HG03139 (cell line): ENCODE measurements around the gene REV3L.
A peak's percentile ranks its signal among the peaks of the same experiment; 100 is the strongest.

ENCODE experiments used
- ATAC-seq: cut with Tn5 transposase; IDR thresholded peaks from one replicate; pipeline ENCODE4 v1.9.1; 2021; ENCODE audit not compliant: unreplicated experiment

Gene REV3L

GRCh38 chr6:111427341-111428116 is 55.5 kb downstream of the REV3L start:
- no peak for ATAC-seq

- ATAC-seq: no peak
Observed at GRCh38 chr6:111423960-111424846, 58.8 kb downstream of the REV3L start.

GRCh38 chr6:111423055-111423633 is 59.9 kb downstream of the REV3L start:
- no peak for ATAC-seq

- no peak for ATAC-seq
Observed at GRCh38 chr6:111418971-111419693, 63.9 kb downstream of the REV3L start.

GRCh38 chr6:111417946-111418345 is 65.1 kb downstream of the REV3L start:
- ATAC-seq: no peak

- no peak for ATAC-seq
Observed at GRCh38 chr6:111417181-111417585, 65.8 kb downstream of the REV3L start.

- no peak for ATAC-seq
Observed at GRCh38 chr6:111416529-111416928, 66.5 kb downstream of the REV3L start.

GRCh38 chr6:111414373-111414772 is 68.6 kb downstream of the REV3L start:
- no peak for ATAC-seq

GRCh38 chr6:111411978-111412566 is 70.9 kb downstream of the REV3L start:
- peak; percentile 68 for ATAC-seq

- ATAC-seq: no peak
Observed at GRCh38 chr6:111411046-111411445, 72.0 kb downstream of the REV3L start.

- no peak for ATAC-seq
Observed at GRCh38 chr6:111410371-111410770, 72.6 kb downstream of the REV3L start.

GRCh38 chr6:111409430-111409829 is 73.6 kb downstream of the REV3L start:
- no peak for ATAC-seq

- no peak for ATAC-seq
Observed at GRCh38 chr6:111407686-111408085, 75.3 kb downstream of the REV3L start.

- peak; percentile 99 for ATAC-seq
Observed at GRCh38 chr6:111406200-111406721, 76.8 kb downstream of the REV3L start.

- no peak for ATAC-seq
Observed at GRCh38 chr6:111403388-111403787, 79.6 kb downstream of the REV3L start.

- no peak for ATAC-seq
Observed at GRCh38 chr6:111399626-111400025, 83.4 kb downstream of the REV3L start.

- no peak for ATAC-seq
Observed at GRCh38 chr6:111388681-111389080, 94.3 kb downstream of the REV3L start.

GRCh38 chr6:111382476-111383294 is 100.3 kb downstream of the REV3L start:
- no peak for ATAC-seq

GRCh38 chr6:111381728-111382127 is 101.3 kb downstream of the REV3L start:
- no peak for ATAC-seq

GRCh38 chr6:111381123-111381522 is 101.9 kb downstream of the REV3L start:
- ATAC-seq: no peak
